ENCODE results near the gene SLC44A5.

The SLC44A5 gene

GRCh38 chr1:75589637-75590036 lies 21.3 kb downstream of the SLC44A5 start:
- in situ Hi-C loops (cut with HindIII; ENCODE audit: low sequenced_read_pairs): no loop called here

- in situ Hi-C loops (cut with HindIII; ENCODE audit: low sequenced_read_pairs): no loop called here
These were observed 22.0 kb downstream of the SLC44A5 start for GRCh38 chr1:75588779-75589475.

- in situ Hi-C loops (cut with HindIII; ENCODE audit: low sequenced_read_pairs): no loop called here
These were observed 23.2 kb downstream of the SLC44A5 start for GRCh38 chr1:75587692-75588091.

GRCh38 chr1:75583282-75583681 lies 27.6 kb downstream of the SLC44A5 start:
- in situ Hi-C loops (cut with HindIII; ENCODE audit: low sequenced_read_pairs): no loop called here

GRCh38 chr1:75582725-75583261 lies 28.1 kb downstream of the SLC44A5 start:
- in situ Hi-C loops (cut with HindIII; ENCODE audit: low sequenced_read_pairs): no loop called here

- in situ Hi-C loops (cut with HindIII; ENCODE audit: low sequenced_read_pairs): no loop called here
These were observed 31.9 kb downstream of the SLC44A5 start for GRCh38 chr1:75579046-75579445.

GRCh38 chr1:75575837-75576236 lies 35.1 kb downstream of the SLC44A5 start:
- in situ Hi-C loops (cut with HindIII; ENCODE audit: low sequenced_read_pairs): no loop called here

- in situ Hi-C loops (cut with HindIII; ENCODE audit: low sequenced_read_pairs): no loop called here
These were observed 43.7 kb downstream of the SLC44A5 start for GRCh38 chr1:75567191-75567590.

- in situ Hi-C loops (cut with HindIII; ENCODE audit: low sequenced_read_pairs): no loop called here
These were observed 51.1 kb downstream of the SLC44A5 start for GRCh38 chr1:75559800-75560199.

GRCh38 chr1:75559136-75559535 lies 51.8 kb downstream of the SLC44A5 start:
- in situ Hi-C loops (cut with HindIII; ENCODE audit: low sequenced_read_pairs): no loop called here

GRCh38 chr1:75554870-75555269 lies 56.0 kb downstream of the SLC44A5 start:
- in situ Hi-C loops (cut with HindIII; ENCODE audit: low sequenced_read_pairs): no loop called here

GRCh38 chr1:75554181-75554580 lies 56.7 kb downstream of the SLC44A5 start:
- in situ Hi-C loops (cut with HindIII; ENCODE audit: low sequenced_read_pairs): no loop called here

GRCh38 chr1:75550559-75550958 lies 60.4 kb downstream of the SLC44A5 start:
- in situ Hi-C loops (cut with HindIII; ENCODE audit: low sequenced_read_pairs): no loop called here

GRCh38 chr1:75548721-75549480 lies 62.0 kb downstream of the SLC44A5 start:
- in situ Hi-C loops (cut with HindIII; ENCODE audit: low sequenced_read_pairs): no loop called here

- in situ Hi-C loops (cut with HindIII; ENCODE audit: low sequenced_read_pairs): no loop called here
These were observed 67.2 kb downstream of the SLC44A5 start for GRCh38 chr1:75543705-75544104.

- in situ Hi-C loops (cut with HindIII; ENCODE audit: low sequenced_read_pairs): no loop called here
These were observed 67.9 kb downstream of the SLC44A5 start for GRCh38 chr1:75542818-75543570.

GRCh38 chr1:75539230-75540116 lies 71.4 kb downstream of the SLC44A5 start:
- in situ Hi-C loops (cut with HindIII; ENCODE audit: low sequenced_read_pairs): no loop called here

GRCh38 chr1:75533085-75533484 lies 77.8 kb downstream of the SLC44A5 start:
- in situ Hi-C loops (cut with HindIII; ENCODE audit: low sequenced_read_pairs): no loop called here

- in situ Hi-C loops (cut with HindIII; ENCODE audit: low sequenced_read_pairs): no loop called here
These were observed 79.3 kb downstream of the SLC44A5 start for GRCh38 chr1:75531570-75531969.

- in situ Hi-C loops (cut with HindIII; ENCODE audit: low sequenced_read_pairs): no loop called here
These were observed 81.4 kb downstream of the SLC44A5 start for GRCh38 chr1:75529488-75529887.

Data from DLD1 (cell line).